Activated CD8-positive, alpha-beta T cell treated with anti-CD3 and anti-CD28 coated beads for 36 hours (primary cell): Measurements from ENCODE around the gene PSME2. TPM values are rescaled to one million over a fixed set of nuclear protein-coding genes. Genes with fewer than 3 reads are reported as not detected.

Source experiments
- ATAC-seq: fragments of 200-7000 bp; cut with Tn5 transposase; one replicate; pipeline ENCODE4 v1.10.0; 2021; ENCODE audit warnings: mild to moderate bottlenecking, moderate library complexity
- CTCF ChIA-PET: fragments of 350-600 bp; sonication (Branson Sonifier 250); formaldehyde crosslinking; loops from one replicate; lab custom pipeline; 2021; ENCODE audit warnings: antibody characterized with exemption; lab: Charles Lee
- POLR2A ChIA-PET: fragments of 350-600 bp; sonication (Branson Sonifier 250); formaldehyde crosslinking; loops from one replicate; lab custom pipeline; 2021; ENCODE audit warnings: antibody characterized with exemption; lab: Charles Lee
- DNase-seq: peaks from one replicate; pipeline ENCODE4 v3.0.0-alpha.2; 2020
- H3K27ac Mint-ChIP-seq: one replicate; pipeline ENCODE4 v1.8.0; 2021; ENCODE audit warnings: mild to moderate bottlenecking, mixed read lengths
- H3K27me3 Mint-ChIP-seq: one replicate; pipeline ENCODE4 v1.8.0; 2021; ENCODE audit warnings: mixed read lengths
- H3K36me3 Mint-ChIP-seq: one replicate; pipeline ENCODE4 v1.8.0; 2021; ENCODE audit warnings: low read depth, mixed read lengths
- H3K4me1 Mint-ChIP-seq: one replicate; pipeline ENCODE4 v1.8.0; 2021; ENCODE audit warnings: low read depth, mixed read lengths
- H3K4me3 Mint-ChIP-seq: one replicate; pipeline ENCODE4 v1.8.0; 2021; ENCODE audit warnings: mild to moderate bottlenecking, moderate library complexity, mixed read lengths
- H3K9me3 Mint-ChIP-seq: one replicate; pipeline ENCODE4 v1.8.0; 2021; ENCODE audit warnings: mixed read lengths
- intact Hi-C: fragments of 100-400 bp; cut with micrococcal nuclease; formaldehyde crosslinking; loops from one replicate; pipeline ENCODE4 v1.10.0; 2022
- total RNA-seq, 2 experiments: library from RNA; stranded (reverse); gene quantifications; one replicate each; pipeline ENCODE4 v1.2.3, GENCODE V29; 2021
- TF ChIP-seq, protein P1 (sequence below): fragments of 200-600 bp; IDR thresholded peaks from one replicate; pipeline ENCODE4 v1.8.0; 2022; ENCODE audit warnings: antibody characterized with exemption, mild to moderate bottlenecking

The PSME2 gene
- total RNA-seq, 2 experiments from 2014 or later = 440 TPM

DNA sequence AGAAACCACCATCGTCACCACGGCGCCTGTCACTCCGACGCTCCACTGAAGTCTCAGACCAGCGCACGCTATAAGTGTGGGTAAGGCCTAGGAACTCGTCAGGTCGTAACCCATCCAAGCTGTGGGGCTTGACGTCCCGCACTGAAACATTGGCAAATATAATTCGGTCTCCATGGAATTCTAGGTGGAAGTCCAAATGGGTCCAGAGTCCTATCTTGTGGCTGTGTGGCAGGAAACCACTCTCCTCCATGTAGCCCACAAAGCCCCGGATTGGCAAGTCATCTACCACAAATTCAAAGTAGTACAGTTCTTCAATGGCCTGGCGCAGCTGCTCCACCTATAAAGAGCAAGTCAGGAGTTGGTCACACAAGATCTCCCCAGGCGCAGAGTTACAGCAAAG, 46.5 kb upstream of the PSME2 start:
- H3K9me3 Mint-ChIP-seq = no peaks in the 10 kb centered on the region
- POLR2A ChIA-PET = interaction anchor here (1.2 to 2.1 kb wide), 3 partner anchors 47 to 98 kb away, joined by 4 to 5 read pairs (median 4); partner anchors contain the start of gene PSME2
- intact Hi-C loops = no loop called here
- H3K4me3 Mint-ChIP-seq = no peak overlapping the region
- DNase-seq = no peak
- no peak overlapping the region for H3K27ac Mint-ChIP-seq
- H3K36me3 Mint-ChIP-seq = peaks cover 38% of the 10 kb centered on the region
- H3K4me1 Mint-ChIP-seq = peaks cover 47% of the 10 kb centered on the region
- no peaks in the 10 kb centered on the region for H3K27me3 Mint-ChIP-seq
- ATAC-seq = no peak
- CTCF ChIA-PET = interaction anchor here (3.8 kb wide), 1 partner anchor 32 kb away, joined by 15 read pairs; the partner anchor contains the start of gene IRF9
- TF ChIP-seq, protein P1, sequence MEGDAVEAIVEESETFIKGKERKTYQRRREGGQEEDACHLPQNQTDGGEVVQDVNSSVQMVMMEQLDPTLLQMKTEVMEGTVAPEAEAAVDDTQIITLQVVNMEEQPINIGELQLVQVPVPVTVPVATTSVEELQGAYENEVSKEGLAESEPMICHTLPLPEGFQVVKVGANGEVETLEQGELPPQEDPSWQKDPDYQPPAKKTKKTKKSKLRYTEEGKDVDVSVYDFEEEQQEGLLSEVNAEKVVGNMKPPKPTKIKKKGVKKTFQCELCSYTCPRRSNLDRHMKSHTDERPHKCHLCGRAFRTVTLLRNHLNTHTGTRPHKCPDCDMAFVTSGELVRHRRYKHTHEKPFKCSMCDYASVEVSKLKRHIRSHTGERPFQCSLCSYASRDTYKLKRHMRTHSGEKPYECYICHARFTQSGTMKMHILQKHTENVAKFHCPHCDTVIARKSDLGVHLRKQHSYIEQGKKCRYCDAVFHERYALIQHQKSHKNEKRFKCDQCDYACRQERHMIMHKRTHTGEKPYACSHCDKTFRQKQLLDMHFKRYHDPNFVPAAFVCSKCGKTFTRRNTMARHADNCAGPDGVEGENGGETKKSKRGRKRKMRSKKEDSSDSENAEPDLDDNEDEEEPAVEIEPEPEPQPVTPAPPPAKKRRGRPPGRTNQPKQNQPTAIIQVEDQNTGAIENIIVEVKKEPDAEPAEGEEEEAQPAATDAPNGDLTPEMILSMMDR = no peak

DNA sequence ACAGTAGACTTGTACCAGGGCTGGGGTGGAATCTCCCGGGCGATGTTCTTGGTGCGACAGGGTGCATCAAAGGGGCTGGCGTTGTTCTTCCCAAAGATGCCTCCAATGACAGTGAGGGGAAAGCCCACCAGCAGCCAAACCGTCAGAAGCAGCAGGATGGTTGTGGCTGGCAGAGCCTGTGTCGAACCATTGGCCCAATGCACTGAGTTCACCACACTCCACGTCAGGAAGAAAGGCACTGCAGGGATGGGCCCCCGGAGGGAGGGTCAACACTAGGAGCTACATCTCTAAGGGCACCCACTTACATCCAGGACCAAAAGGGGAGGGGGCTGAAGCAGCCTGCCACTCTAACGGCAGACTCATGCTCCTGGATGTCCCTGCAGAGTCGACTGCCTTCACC, 44.0 kb upstream of the PSME2 start:
- Mint-ChIP-seq H3K4me3 (no peak overlapping the region), H3K4me1 (peaks cover 53% of the 10 kb centered on the region), H3K27ac (peak overlapping the region; percentile 25), H3K9me3 (no peaks in the 10 kb centered on the region), H3K27me3 (no peaks in the 10 kb centered on the region), H3K36me3 (peaks cover 37% of the 10 kb centered on the region)
- CTCF ChIA-PET = interaction anchor here (1.4 to 1.5 kb wide), 2 partner anchors 30 to 52 kb away, joined by 3 to 4 read pairs; partner anchors contain the start of genes IRF9 and TINF2
- intact Hi-C loops = no loop called here
- POLR2A ChIA-PET = interaction anchor here (0.8 to 13.4 kb wide), 3 partner anchors 17 to 34 kb away, joined by 3 to 163 read pairs (median 3); partner anchors contain the start of gene REC8
- no peak for ATAC-seq
- TF ChIP-seq, protein P1 = no peak
- DNase-seq = no peak

DNA sequence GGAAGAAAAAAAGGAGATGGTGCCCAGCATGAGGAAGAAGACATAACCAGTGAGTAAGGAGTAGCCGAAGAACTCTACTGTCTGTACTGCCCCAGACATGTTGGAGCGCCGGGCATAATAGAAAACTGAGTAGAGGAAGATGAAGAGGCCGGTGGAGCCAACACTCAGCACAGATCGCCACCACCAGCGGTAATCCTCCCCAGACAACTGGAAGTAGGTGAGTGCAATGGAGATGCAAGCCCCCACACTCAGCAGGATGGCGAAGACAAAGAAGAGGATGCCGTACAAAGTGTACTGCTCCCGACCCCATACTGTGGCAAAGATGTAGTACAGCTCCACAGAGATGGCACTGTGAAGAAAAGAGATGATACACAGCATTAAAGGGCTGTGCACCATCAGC, 43.0 kb upstream of the PSME2 start:
- intact Hi-C loops = no loop called here
- TF ChIP-seq, protein P1 = no peak
- Mint-ChIP-seq H3K4me3 (peak overlapping the region; percentile 92), H3K4me1 (peaks cover 47% of the 10 kb centered on the region), H3K27me3 (no peaks in the 10 kb centered on the region), H3K36me3 (peaks cover 37% of the 10 kb centered on the region), H3K27ac (peak overlapping the region; percentile 52), H3K9me3 (no peaks in the 10 kb centered on the region)
- DNase-seq (no peak), ATAC-seq (no peak)
- ChIA-PET POLR2A (interaction anchor here (0.8 to 13.4 kb wide), 20 partner anchors 11 to 136 kb away, joined by 3 to 163 read pairs (median 5); partner anchors contain the start of genes CHMP4A, DCAF11, EMC9 and IRF9), CTCF (interaction anchor here (1.0 to 1.5 kb wide), 8 partner anchors 25 to 242 kb away, joined by 3 to 6 read pairs (median 4); partner anchors contain the start of genes CIDEB, IRF9 and MDP1)

DNA sequence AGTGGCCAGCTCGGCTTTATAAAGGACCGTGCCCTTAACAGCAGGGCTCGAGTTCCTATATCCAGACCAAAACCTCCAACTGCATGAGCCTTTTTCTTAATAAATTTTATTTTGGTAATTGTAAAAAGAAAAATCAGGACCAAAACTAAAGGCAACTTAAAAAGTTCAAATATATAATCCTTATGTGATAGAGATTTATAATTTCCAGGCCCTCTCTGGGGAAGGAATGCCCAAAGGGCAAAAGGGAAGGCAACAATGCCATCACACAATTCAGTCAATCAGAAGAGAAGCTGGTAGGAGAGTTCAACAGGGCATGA, 42.6 kb upstream of the PSME2 start:
- CTCF ChIA-PET = interaction anchor here (1.0 to 1.4 kb wide), 8 partner anchors 26 to 243 kb away, joined by 3 to 6 read pairs (median 3); partner anchors contain the start of genes CIDEB, IRF9 and MDP1
- H3K36me3 Mint-ChIP-seq = peaks cover 35% of the 10 kb centered on the region

More for the DNA sequence above, 42.6 kb upstream of the PSME2 start:
- peak overlapping the region; percentile 85 for H3K27ac Mint-ChIP-seq
- H3K4me1 Mint-ChIP-seq = peaks cover 43% of the 10 kb centered on the region
- TF ChIP-seq, protein P1 = no peak
- no peaks in the 10 kb centered on the region for H3K9me3 Mint-ChIP-seq
- ATAC-seq (no peak), DNase-seq (no peak)
- peak overlapping the region; percentile 92 for H3K4me3 Mint-ChIP-seq
- intact Hi-C loops = no loop called here
- no peaks in the 10 kb centered on the region for H3K27me3 Mint-ChIP-seq
- POLR2A ChIA-PET = interaction anchor here (0.8 to 13.4 kb wide), 25 partner anchors 10 to 249 kb away, joined by 3 to 163 read pairs (median 4); partner anchors contain the start of genes CHMP4A, DCAF11, EMC9 and IRF9
